ENCODE data around the gene TRIM51. TPM values are rescaled to one million over a fixed set of nuclear protein-coding genes. Genes with fewer than 3 reads are reported as not detected.

Gene TRIM51
- total RNA-seq, 2 experiments from 2014 or later = not detected

Other genes starting within 250 kb of the TRIM51 start
- not detected for gene OR4P4, start 248.2 kb upstream of the TRIM51 start, total RNA-seq
- not detected for gene OR4S2, start 235.0 kb upstream of the TRIM51 start, total RNA-seq
- gene OR4C6, start 221.1 kb upstream of the TRIM51 start, total RNA-seq = not detected
- gene OR5D13, start 109.9 kb upstream of the TRIM51 start, total RNA-seq = not detected
- gene OR5D14, start 87.7 kb upstream of the TRIM51 start, total RNA-seq = not detected
- gene OR5L1, start 71.9 kb upstream of the TRIM51 start, total RNA-seq = not detected
- gene OR5D18, start 63.7 kb upstream of the TRIM51 start, total RNA-seq = not detected
- not detected for gene OR5L2, start 56.1 kb upstream of the TRIM51 start, total RNA-seq
- gene OR5D16, start 44.5 kb upstream of the TRIM51 start, total RNA-seq = not detected
- not detected for gene OR5W2, start 31.3 kb downstream of the TRIM51 start, total RNA-seq
- gene OR5I1, start 53.1 kb downstream of the TRIM51 start, total RNA-seq = not detected
- gene OR10AG1, start 86.6 kb downstream of the TRIM51 start, total RNA-seq = not detected
- not detected for gene OR5F1, start 111.3 kb downstream of the TRIM51 start, total RNA-seq
- not detected for gene OR5AS1, start 144.4 kb downstream of the TRIM51 start, total RNA-seq
- gene OR8I2, start 210.0 kb downstream of the TRIM51 start, total RNA-seq = not detected
- gene OR8H2, start 220.4 kb downstream of the TRIM51 start, total RNA-seq = not detected
- gene OR8H3, start 239.1 kb downstream of the TRIM51 start, total RNA-seq = not detected